22Rv1 (cell line): ENCODE measurements around the gene PDXK.

ENCODE experiments used
- H3K27ac ChIP-seq: fragments of 450-650 bp; 2 replicates; pipeline ENCODE4 v1.5.1; 2017
- ZFX ChIP-seq: fragments of 450-650 bp; IDR thresholded peaks from 2 replicates; pipeline ENCODE4 v1.6.1; 2017; ENCODE audit warnings: antibody characterized with exemption, borderline replicate concordance
- TF ChIP-seq, protein P1 (sequence below): fragments of 450-650 bp; IDR thresholded peaks from 2 replicates; pipeline ENCODE4 v1.5.1; 2017; ENCODE audit warnings: mild to moderate bottlenecking

Gene PDXK

GRCh38 chr21:43684424-43684823 is 34.5 kb upstream of the PDXK start:
- TF ChIP-seq, protein P1, sequence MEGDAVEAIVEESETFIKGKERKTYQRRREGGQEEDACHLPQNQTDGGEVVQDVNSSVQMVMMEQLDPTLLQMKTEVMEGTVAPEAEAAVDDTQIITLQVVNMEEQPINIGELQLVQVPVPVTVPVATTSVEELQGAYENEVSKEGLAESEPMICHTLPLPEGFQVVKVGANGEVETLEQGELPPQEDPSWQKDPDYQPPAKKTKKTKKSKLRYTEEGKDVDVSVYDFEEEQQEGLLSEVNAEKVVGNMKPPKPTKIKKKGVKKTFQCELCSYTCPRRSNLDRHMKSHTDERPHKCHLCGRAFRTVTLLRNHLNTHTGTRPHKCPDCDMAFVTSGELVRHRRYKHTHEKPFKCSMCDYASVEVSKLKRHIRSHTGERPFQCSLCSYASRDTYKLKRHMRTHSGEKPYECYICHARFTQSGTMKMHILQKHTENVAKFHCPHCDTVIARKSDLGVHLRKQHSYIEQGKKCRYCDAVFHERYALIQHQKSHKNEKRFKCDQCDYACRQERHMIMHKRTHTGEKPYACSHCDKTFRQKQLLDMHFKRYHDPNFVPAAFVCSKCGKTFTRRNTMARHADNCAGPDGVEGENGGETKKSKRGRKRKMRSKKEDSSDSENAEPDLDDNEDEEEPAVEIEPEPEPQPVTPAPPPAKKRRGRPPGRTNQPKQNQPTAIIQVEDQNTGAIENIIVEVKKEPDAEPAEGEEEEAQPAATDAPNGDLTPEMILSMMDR: no peak
- no peak for TF ChIP-seq ZFX
- no peak overlapping the region for H3K27ac ChIP-seq

GRCh38 chr21:43686811-43687565 is 31.9 kb upstream of the PDXK start:
- H3K27ac ChIP-seq: no peak overlapping the region
- TF ChIP-seq ZFX: no peak

- no peak overlapping the region for H3K27ac ChIP-seq
- TF ChIP-seq ZFX: no peak
- TF ChIP-seq, protein P1: no peak
Measured at GRCh38 chr21:43687566-43688399, 31.1 kb upstream of the PDXK start.

- no peak overlapping the region for H3K27ac ChIP-seq
- no peak for TF ChIP-seq ZFX
- TF ChIP-seq, protein P1: no peak
Measured at GRCh38 chr21:43688906-43689305, 30.0 kb upstream of the PDXK start.

GRCh38 chr21:43689556-43690337 is 29.2 kb upstream of the PDXK start:
- no peak overlapping the region for H3K27ac ChIP-seq

DNA sequence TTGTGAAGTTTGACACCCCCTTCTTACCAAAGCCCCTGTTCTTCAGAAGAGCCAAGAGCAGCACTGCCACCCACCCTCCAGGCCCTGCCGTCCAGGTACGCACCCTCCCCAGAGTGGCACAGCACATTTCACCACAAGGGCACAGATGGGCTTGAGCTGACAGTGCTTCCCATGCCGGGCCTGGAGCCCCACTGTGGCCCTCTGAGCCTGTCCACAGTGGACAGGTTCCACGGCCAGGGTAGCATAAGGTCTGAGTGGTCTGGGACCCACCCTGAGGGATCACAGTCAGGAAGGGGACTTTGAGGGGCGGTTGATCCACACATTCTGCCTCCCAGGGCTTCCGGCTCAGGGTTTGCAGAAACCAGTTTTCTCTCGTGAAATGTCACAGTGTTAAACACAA is 28.6 kb upstream of the PDXK start:
- no peak overlapping the region for H3K27ac ChIP-seq
- TF ChIP-seq ZFX: no peak
- TF ChIP-seq, protein P1: no peak

More at GRCh38 chr21:43689556-43690337, 29.2 kb upstream of the PDXK start:
- no peak for TF ChIP-seq ZFX
- TF ChIP-seq, protein P1: no peak

DNA sequence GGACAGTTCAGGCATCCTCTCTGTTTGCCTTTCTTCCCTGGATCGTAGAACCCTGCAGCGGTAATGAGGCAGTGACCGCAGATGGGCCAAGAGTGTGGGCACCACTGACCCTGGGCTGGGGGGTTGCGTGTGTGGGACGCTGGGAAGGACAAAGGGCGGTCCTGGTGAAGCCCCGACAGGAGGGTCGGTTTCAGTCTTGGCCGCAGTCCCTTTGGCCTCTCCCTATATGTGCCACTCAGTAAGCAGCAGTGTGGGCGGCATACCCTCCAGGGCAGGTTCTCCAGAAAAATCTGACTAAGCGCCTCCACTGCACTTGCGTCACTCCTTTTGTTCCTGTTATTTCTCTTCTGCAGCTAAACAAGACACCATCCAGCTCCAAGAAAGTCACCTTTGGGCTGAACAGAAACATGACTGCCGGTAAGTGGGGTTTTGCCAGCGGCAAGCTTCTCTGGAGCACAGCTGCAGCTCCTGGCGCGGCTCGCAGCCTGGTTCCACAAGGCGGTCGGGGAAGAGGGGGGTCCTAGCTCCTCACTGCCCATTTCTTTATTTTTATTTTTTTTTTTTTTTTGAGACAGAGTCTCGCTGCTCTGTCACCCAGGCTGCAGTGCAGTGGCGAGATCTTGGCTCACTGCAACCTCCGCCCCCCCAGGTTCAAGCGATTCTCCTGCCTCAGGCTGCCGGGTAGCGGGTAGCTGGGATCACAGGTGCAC is 27.7 kb upstream of the PDXK start:
- no peak for TF ChIP-seq ZFX
- TF ChIP-seq, protein P1: no peak

More for the DNA sequence above, 27.7 kb upstream of the PDXK start:
- no peak overlapping the region for H3K27ac ChIP-seq
